H1 (cell line): Measurements from ENCODE around the gene FAM72A. TPM values are rescaled to one million over a fixed set of nuclear protein-coding genes. Genes with fewer than 3 reads are reported as not detected.

Source experiments
- CBX5 ChIP-seq: fragments of 300-800, 300-1000 bp; sonication (generic); IDR thresholded peaks from 2 replicates; pipeline ENCODE4 v1.7.1; 2016; ENCODE audit warnings: antibody characterized with exemption, low read length, low read depth
- CREB1 ChIP-seq: IDR thresholded peaks from 2 replicates; pipeline ENCODE4 v1.6.1; 2012; ENCODE audit warnings: inconsistent platforms
- EGR1 ChIP-seq: IDR thresholded peaks from 2 replicates; pipeline ENCODE4 v1.6.1; 2011; ENCODE audit warnings: low read depth, low read length, borderline replicate concordance
- GTF2F1 ChIP-seq: IDR thresholded peaks from 2 replicates; pipeline ENCODE4 v1.6.1; 2012; ENCODE audit warnings: low read depth, low read length, improper control_type of control experiment, borderline replicate concordance
- HDAC2 ChIP-seq, 2 experiments: fragments of 300-600 bp in 1 of 2; sonication (generic) in 1 of 2; IDR thresholded peaks; 2 replicates each; pipeline ENCODE4 v1.6.1; 2011 to 2012; ENCODE audit warnings: low read depth in 2 of 2, low read length in 2 of 2, mild to moderate bottlenecking in 2 of 2, moderate library complexity in 2 of 2, borderline replicate concordance in 1 of 2, inconsistent platforms in 1 of 2
- HDAC6 ChIP-seq: IDR thresholded peaks from one replicate; pipeline ENCODE4 v1.7.1; 2012; ENCODE audit warnings: low read depth, mild to moderate bottlenecking, inconsistent platforms, low read length, moderate library complexity
- KDM1A ChIP-seq: fragments of 200-600, 300-600 bp; sonication (generic); IDR thresholded peaks from 2 replicates; pipeline ENCODE4 v1.7.1; 2016; ENCODE audit warnings: mild to moderate bottlenecking, low read length, borderline replicate concordance
- RBBP5 ChIP-seq: IDR thresholded peaks from 2 replicates; pipeline ENCODE4 v1.7.1; 2012; ENCODE audit warnings: low read depth, mild to moderate bottlenecking, inconsistent platforms, low read length, moderate library complexity, borderline replicate concordance
- SAP30 ChIP-seq: fragments of 300-600 bp; sonication (generic); IDR thresholded peaks from 2 replicates; pipeline ENCODE4 v1.7.1; 2012; ENCODE audit warnings: low read length, moderate library complexity, mild to moderate bottlenecking, inconsistent platforms; ENCODE audit not compliant: insufficient read depth, insufficient replicate concordance
- SP2 ChIP-seq: IDR thresholded peaks from 2 replicates; pipeline ENCODE4 v1.6.1; 2012; ENCODE audit warnings: mild to moderate bottlenecking, low read length, inconsistent platforms
- polyA plus RNA-seq, 7 experiments: library from polyadenylated mRNA; depleted of rRNA in 3 of 7; stranded (reverse) in 5 of 7; unstranded in 2 of 7; fragments of >200 nt in 5 of 7; fragments of 200-250 nt in 2 of 7; gene quantifications; 1 replicate in 5 of 7; 2 replicates in 1 of 7; 4 replicates in 1 of 7; pipeline versions ENCODE4 v1.2.1 to v1.2.3, GENCODE V29; 2011 to 2013; ENCODE audit warnings: missing spikeins in 2 of 7, mixed read lengths in 2 of 7
- total RNA-seq: library from RNA; stranded (reverse); fragmentation: NEBNext Ultra II Directional; extraction: Animal tissue kit (Norgen Biotek cat#: 25700); gene quantifications from 2 replicates; pipeline ENCODE4 v1.2.1, GENCODE V29; 2021
- TF ChIP-seq, protein P1 (sequence below): IDR thresholded peaks from 2 replicates; pipeline ENCODE4 v1.6.1; 2012; ENCODE audit warnings: inconsistent platforms

Gene FAM72A
- total and polyA plus RNA-seq, 2 of the 8 experiments (the other 6 are each of a cell fraction or from before 2014, with no cell fraction given) = 10.7 to 23.0 TPM

GRCh38 chr1:206142011-206142410 lies 60.6 kb downstream of the FAM72A start (continued):
- TF ChIP-seq KDM1A = no peak
- TF ChIP-seq HDAC6 = no peak
- no peak for TF ChIP-seq GTF2F1
- TF ChIP-seq CBX5 = no peak
- no peak for TF ChIP-seq EGR1
- no peak for TF ChIP-seq SP2
- TF ChIP-seq SAP30 = no peak
- TF ChIP-seq HDAC2 (IDR thresholded peaks at IDR 0.05; ENCODE audit: borderline replicate concordance in 1 of 2, low read depth in 2 of 2, low read length in 2 of 2) = no peak
- no peak for TF ChIP-seq CREB1
- TF ChIP-seq, protein P1, sequence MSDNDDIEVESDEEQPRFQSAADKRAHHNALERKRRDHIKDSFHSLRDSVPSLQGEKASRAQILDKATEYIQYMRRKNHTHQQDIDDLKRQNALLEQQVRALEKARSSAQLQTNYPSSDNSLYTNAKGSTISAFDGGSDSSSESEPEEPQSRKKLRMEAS = no peak
- TF ChIP-seq RBBP5 = no peak
